ENCODE measurements around the gene FUT3.
"Not testable (repeated sequence)": the region's sequence is repeated elsewhere in the genome, so short reads cannot be mapped to it uniquely, and the experiment has no call there.

Gene FUT3

DNA sequence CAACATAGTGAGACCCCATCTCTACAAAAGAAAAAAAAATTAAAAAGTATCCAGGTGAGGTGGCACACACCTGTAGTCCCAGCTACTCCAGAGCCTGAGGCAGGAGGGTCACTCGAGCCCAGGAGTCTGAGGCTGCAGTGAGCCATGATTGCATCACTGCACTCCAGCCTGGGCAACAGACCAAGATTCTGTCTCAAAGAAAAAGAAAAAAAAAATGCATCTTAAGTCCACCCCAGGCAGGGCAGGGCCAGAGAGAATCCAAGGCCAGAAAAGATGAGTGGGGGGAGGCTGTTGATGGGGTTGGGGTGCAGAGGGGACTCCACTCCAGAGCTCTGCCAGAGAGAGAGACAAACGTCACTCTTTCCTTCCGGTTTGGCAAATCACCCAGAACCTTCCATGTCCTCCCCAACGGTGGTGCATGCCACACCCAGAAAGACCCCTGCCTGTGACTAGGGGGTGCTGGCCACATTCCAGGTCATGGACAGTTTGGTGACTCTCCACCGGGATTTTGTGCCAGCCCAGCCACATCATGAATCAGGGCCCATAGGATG lies 431 bp downstream of the FUT3 start:
- Histone ChIP-seq H3K4me2 (peak overlapping the region in 2 of 11 experiments; percentile 38 to 50; a peak in 2 of 22 replicates), H4K20me1 (no peaks in the 10 kb centered on the region), H3K27ac (no peak overlapping the region), H3K27me3 (no peaks in the 10 kb centered on the region), H3K4me3 (no peak overlapping the region), H3K9ac (no peak overlapping the region), H3K36me3 (no peaks in the 10 kb centered on the region), H3K4me1 (peaks cover 0 to 15% (median 11%) of the 10 kb centered on the region in 10 experiments; a peak in 12 of 20 replicates), H3K9me3 (replicated peaks in 1 of 11) (no peaks in the 10 kb centered on the region)
- TF ChIP-seq Cebpa-rat (IDR thresholded peaks at IDR 0.05), result no peak

DNA sequence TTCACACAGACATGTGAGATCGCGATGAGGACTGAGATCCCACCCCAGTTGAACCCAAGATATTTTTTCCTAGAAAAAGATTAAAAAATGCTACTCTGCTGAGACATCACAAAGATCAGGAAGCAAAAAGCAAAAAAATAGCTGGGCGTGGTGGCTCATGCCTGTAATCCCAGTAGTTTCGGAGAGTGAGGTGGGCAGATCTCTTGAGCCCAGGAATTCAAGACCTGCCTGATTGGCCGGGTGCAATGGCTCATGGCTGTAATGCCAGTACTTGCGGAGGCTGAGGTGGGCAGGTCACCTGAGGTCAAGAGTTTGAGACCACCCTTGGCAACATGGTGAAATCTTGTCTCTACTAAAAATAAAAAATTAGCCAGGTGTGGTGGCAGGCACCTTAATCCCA lies 1.1 kb downstream of the FUT3 start:
- H3K27ac ChIP-seq, result no peak overlapping the region
- no peaks in the 10 kb centered on the region for H3K9me3 ChIP-seq (replicated peaks in 1 of 11)
- H3K9ac ChIP-seq, result no peak overlapping the region

DNA sequence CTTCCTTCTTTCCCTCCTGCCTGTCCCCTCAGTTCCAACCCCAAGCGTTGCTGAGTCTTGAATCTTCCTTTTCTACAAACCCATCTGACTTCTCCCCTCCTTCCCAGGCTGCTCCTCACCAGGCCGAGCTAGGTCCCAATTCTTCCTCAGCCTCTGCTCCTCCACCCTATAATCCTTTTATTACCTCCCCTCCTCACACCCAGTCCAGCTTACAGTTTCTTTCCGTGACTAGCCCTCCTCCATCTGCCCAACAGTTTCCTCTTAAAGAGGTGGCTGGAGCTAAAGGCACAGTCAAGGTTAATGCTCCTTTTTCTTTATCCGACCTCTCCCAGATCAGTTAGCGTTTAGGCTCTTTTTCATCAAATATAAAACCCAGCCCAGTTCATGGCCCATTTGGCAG lies 2.6 kb downstream of the FUT3 start:
- H3K4me2 ChIP-seq; H3K27me3 ChIP-seq; H4K20me1 ChIP-seq; H3K27ac ChIP-seq; H3K9ac ChIP-seq; H3K4me3 ChIP-seq; H3K9me3 ChIP-seq (replicated peaks in 1 of 11); H3K36me3 ChIP-seq: not testable (repeated sequence)
- peaks cover 0 to 15% (median 11%) of the 10 kb centered on the region in 10 experiments; a peak in 12 of 20 replicates for H3K4me1 ChIP-seq

More for the DNA sequence above, 1.1 kb downstream of the FUT3 start:
- Histone ChIP-seq H3K36me3 (no peaks in the 10 kb centered on the region), H3K4me3 (no peak overlapping the region), H3K27me3 (no peaks in the 10 kb centered on the region), H3K4me2 (no peak overlapping the region), H3K4me1 (peaks cover 0 to 15% (median 11%) of the 10 kb centered on the region in 10 experiments; a peak in 12 of 20 replicates), H4K20me1 (no peaks in the 10 kb centered on the region)
- no peak for TF ChIP-seq Cebpa-rat (IDR thresholded peaks at IDR 0.05)

DNA sequence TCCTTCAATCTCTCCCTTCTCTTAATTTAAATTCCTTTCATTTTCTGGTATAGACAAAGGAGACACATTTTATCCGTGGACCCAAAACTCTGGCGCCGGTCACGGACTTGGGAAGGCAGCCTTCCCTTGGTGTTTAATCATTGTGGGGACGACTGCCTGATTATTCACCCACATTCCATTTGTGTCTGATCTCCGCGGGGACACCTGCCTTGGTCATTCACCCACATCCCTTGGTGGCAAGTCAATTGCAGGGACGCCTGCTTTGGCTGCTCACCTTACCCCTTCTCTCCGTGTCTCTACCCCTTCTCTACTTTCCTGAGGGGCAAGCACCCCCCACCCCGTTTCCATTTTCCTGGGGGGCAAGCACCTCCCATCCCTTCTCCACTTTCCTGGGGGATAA lies 3.4 kb downstream of the FUT3 start:
- H3K4me2 ChIP-seq; H3K4me3 ChIP-seq; H3K27ac ChIP-seq; H3K9ac ChIP-seq; H3K27me3 ChIP-seq; H3K36me3 ChIP-seq; H4K20me1 ChIP-seq; H3K9me3 ChIP-seq (replicated peaks in 1 of 11): not testable (repeated sequence)
- H3K4me1 ChIP-seq, result peaks cover 0 to 15% (median 11%) of the 10 kb centered on the region in 10 experiments; a peak in 12 of 20 replicates

DNA sequence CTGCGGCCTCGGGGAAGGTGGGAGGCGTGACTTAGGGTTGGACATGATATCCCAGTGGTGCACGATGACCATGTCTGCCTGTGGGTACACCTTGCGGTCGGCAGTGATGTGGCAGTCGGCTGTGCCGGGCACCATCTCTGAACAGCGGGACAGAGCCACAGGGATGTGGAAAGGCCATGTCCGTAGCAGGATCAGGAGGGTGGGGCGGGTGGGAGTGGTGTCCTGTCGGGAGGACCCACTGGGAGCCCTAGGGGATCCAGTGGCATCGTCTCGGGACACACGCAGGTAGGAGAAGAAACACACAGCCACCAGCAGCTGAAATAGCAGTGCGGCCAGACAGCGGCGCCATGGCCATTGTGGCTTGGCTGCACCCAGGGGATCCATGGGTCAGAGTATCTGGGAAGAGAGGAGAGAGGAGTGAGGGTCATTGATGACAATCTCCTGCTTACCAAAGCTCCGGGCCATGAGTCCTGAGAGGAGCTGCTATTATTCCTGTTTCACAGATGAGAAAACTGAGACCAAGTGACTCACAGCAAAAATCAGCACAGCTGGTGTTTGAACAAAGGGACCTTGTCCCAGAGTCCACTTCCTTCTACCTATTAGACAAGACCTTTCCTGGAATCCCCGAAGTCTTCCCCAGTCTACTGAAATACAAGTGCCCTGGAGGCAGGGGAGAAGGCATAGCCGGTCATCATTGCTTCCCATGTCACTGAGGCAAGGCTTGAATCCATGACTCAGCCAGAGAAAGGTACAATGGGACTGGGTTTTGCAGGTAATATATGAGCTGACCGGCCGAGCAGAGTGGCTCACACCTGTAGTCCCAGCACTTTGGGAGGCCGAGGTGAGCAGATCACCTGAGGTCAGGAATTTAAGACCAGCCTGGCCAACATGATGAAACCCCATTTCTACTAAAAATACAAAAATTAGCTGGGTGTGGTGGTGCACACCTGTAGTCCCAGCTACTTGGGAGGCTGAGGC lies 6.5 kb downstream of the FUT3 start:
- no peak for TF ChIP-seq Cebpa-rat (IDR thresholded peaks at IDR 0.05)
- Histone ChIP-seq H3K4me2 (no peak overlapping the region), H3K4me1 (peaks cover 0 to 7% (median 2%) of the 10 kb centered on the region in 10 experiments; a peak in 16 of 20 replicates), H3K9me3 (replicated peaks in 1 of 11) (no peaks in the 10 kb centered on the region), H3K36me3 (no peaks in the 10 kb centered on the region), H3K27me3 (no peaks in the 10 kb centered on the region), H3K4me3 (no peak overlapping the region), H3K9ac (no peak overlapping the region), H3K27ac (no peak overlapping the region), H4K20me1 (no peaks in the 10 kb centered on the region)

DNA sequence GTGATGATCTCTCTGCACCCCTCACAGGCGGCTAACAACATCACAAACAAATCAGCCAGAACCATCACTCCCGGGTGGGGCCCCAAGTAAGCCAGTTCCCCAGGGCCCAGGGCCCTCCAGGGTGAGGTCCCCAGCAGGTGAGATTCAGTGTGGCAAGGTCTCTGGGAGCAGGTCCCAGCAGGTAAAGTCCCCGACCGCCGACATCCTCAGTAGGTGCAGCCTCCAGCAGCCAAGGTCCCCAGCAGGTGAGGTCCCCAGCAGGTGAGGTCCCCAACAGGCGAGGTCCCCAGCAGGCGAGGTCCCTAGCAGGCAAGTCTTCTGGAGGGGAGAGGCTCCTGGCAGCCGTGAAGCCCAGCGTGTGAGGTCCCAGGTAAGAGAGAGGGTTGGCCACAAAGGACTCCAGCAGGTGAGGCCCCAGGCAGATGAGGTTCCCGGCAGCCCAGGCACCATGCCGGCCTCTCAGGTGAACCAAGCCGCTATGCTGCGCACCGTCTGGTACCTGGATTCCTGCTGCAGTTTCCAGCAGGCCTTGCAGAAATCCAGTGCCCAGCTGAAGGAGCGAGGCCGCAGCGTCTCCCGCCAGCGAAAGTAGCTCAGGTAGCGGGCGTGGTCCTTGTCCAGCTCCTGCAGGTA lies 7.8 kb downstream of the FUT3 start:
- Histone ChIP-seq H4K20me1 (no peaks in the 10 kb centered on the region), H3K4me2 (no peak overlapping the region), H3K4me3 (no peak overlapping the region), H3K36me3 (no peaks in the 10 kb centered on the region), H3K27me3 (no peaks in the 10 kb centered on the region), H3K27ac (no peak overlapping the region), H3K9ac (no peak overlapping the region), H3K4me1 (peaks cover 13 to 20% (median 16%) of the 10 kb centered on the region in 10 experiments), H3K9me3 (replicated peaks in 1 of 11) (no peaks in the 10 kb centered on the region)
- no peak for TF ChIP-seq Cebpa-rat (IDR thresholded peaks at IDR 0.05)

DNA sequence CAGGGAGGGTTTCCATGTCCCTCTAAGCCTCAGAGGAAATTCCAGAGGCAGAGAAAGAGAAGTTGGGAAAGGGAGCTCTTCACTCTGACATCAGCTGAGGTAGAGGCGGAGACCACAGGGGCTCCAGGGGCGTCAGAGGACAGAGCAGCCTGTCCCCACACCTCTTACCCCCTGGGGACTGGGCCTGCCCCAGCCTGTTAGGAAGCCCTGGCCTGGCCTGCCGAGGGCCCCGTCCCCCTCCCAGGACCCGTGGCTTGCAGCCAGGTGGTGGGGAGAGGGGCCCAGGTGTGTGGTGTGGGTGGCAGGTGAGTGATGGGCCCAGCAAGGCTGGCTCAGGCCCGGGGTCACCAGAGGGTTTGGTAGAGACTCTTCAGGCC lies 9.5 kb downstream of the FUT3 start:
- H3K4me2 ChIP-seq, result not testable (repeated sequence)

DNA sequence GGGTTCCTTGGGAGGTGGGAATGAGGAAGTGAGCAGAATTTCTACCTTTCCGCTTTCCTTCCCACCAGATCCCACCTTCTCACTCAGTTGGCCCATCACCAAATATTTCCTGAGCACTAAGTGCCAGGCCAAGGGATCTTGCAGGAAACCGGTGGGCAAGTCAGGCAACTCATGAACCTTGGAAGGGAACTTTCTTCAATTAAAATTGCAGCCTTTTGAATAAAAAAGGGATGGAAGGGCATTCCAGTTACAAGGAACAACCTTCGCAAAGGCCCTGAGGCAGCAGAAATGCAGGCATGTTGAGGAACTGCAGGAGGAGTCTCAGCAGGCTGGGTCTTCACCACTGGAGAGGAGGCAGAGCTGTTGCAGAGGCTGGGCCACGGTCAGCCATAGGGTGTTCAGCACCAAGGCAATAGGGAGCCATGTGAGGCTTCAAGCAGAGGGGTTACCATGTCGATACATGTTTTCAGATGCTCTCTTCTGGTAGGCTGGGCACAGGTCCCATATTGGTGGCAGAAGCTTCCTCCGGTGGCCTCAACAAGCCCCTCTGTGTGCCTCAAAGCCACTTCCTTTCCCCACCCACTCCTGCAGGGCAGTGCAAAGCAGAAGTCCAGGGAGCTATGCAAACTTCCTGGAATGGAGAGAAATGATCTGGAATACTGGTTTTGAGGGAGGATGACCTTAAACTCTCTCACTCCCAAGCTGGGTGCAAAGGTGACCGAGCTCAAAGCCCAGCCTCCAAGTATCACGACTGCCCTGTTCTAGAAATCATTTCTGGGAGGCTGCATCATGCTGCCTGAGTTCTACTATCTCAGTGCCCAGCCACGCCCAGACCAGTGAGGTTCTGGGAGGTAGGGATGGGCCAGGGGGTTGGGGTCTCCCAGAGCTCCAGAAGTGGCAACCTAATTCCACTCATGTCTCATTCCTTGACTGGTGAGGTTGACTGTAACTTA lies 11.9 kb downstream of the FUT3 start, which contains the start of gene FUT6:
TSS of gene FUT6 (minus strand) at position 638 of the 953 bp plus-strand sequence. CDS start 7,135 bp downstream, outside the sequence.
- Histone ChIP-seq H3K27me3 (no peaks in the 10 kb centered on the region), H3K27ac (no peak within 1 kb of the TSS), H3K9me3 (replicated peaks in 1 of 11) (no peaks in the 10 kb centered on the region), H3K9ac (0 out of 22 replicates have a peak within 1 kb of the TSS, but pooled peaks of 1 of the 11 experiments have one; percentile 23), H3K4me2 (peak within 1 kb of the TSS; percentile 43 to 81 (median 60)), H3K4me1 (peaks cover 19 to 34% (median 27%) of the 10 kb centered on the region in 10 experiments), H3K36me3 (no peaks in the 10 kb centered on the region), H3K4me3 (0 out of 20 replicates have a peak within 1 kb of the TSS, but pooled peaks of 1 of the 10 experiments have one; percentile 7), H4K20me1 (no peaks in the 10 kb centered on the region)
- no peak for TF ChIP-seq Cebpa-rat (IDR thresholded peaks at IDR 0.05)

More for the DNA sequence above, 9.5 kb downstream of the FUT3 start:
- 0 out of 22 replicates have a peak overlapping the region, but pooled peaks of 1 of the 11 experiments have one; percentile 9 for H3K9ac ChIP-seq
- not testable (repeated sequence) for H3K27ac ChIP-seq; H4K20me1 ChIP-seq; H3K9me3 ChIP-seq (replicated peaks in 1 of 11); H3K27me3 ChIP-seq; H3K4me3 ChIP-seq; H3K36me3 ChIP-seq
- H3K4me1 ChIP-seq, result peaks cover 19 to 34% (median 24%) of the 10 kb centered on the region in 10 experiments
